Neural cell (in vitro differentiated cells): ENCODE data around the gene SKAP1. TPM values are rescaled to one million over a fixed set of nuclear protein-coding genes. Genes with fewer than 3 reads are reported as not detected.

Experiments used
- H2AFZ ChIP-seq: fragments of 200-600, 300-800 bp; sonication (generic), shearing (Covaris generic); 2 replicates; pipeline ENCODE4 v1.6.0; 2014; ENCODE audit warnings: low read depth, mild to moderate bottlenecking, antibody characterized with exemption, low read length, moderate library complexity
- H3F3A ChIP-seq: fragments of 200-600 bp; shearing (Covaris generic); 2 replicates; pipeline ENCODE4 v1.6.1; 2016; ENCODE audit warnings: mild to moderate bottlenecking, moderate library complexity, mixed read lengths, antibody characterized with exemption, low read length; ENCODE audit not compliant: insufficient read depth, poor library complexity, severe bottlenecking
- H3K27ac ChIP-seq: fragments of 200-600, 300-800 bp; sonication (generic), shearing (Covaris generic); 2 replicates; pipeline ENCODE4 v1.5.1; 2014; ENCODE audit warnings: mild to moderate bottlenecking, low read length, moderate library complexity
- H3K27me3 ChIP-seq: fragments of 300-800, 200-600 bp; sonication (generic), shearing (Covaris generic); 2 replicates; pipeline ENCODE4 v1.6.0; 2014; ENCODE audit warnings: mild to moderate bottlenecking, low read depth, low read length, moderate library complexity; ENCODE audit not compliant: insufficient read depth
- H3K36me3 ChIP-seq: fragments of 300-800, 200-600 bp; sonication (generic), shearing (Covaris generic); 2 replicates; pipeline ENCODE4 v1.5.1; 2014; ENCODE audit warnings: mild to moderate bottlenecking, antibody characterized with exemption, low read length, moderate library complexity; ENCODE audit not compliant: insufficient read depth
- H3K4me2 ChIP-seq: fragments of 300-800, 200-600 bp; sonication (generic), shearing (Covaris generic); 2 replicates; pipeline ENCODE4 v1.6.0; 2014; ENCODE audit warnings: mild to moderate bottlenecking, low read length
- H3K4me3 ChIP-seq: fragments of 300-800, 200-600 bp; sonication (generic), shearing (Covaris generic); 2 replicates; pipeline ENCODE4 v1.5.1; 2014; ENCODE audit warnings: mild to moderate bottlenecking, low read length, moderate library complexity
- H3K79me2 ChIP-seq: fragments of 200-600 bp; shearing (Covaris generic); replicated peaks from 2 replicates; pipeline ENCODE4 v1.6.0; 2014; ENCODE audit warnings: mild to moderate bottlenecking, low read length, moderate library complexity; ENCODE audit not compliant: insufficient read depth
- H3K9ac ChIP-seq: fragments of 300-800, 200-600 bp; sonication (generic), shearing (Covaris generic); 2 replicates; pipeline ENCODE4 v1.6.1; 2016; ENCODE audit warnings: mild to moderate bottlenecking, low read length, mixed read lengths
- H3K9me2 ChIP-seq: fragments of 200-600 bp; shearing (Covaris generic); 2 replicates; pipeline ENCODE4 v1.6.1; 2016; ENCODE audit warnings: mild to moderate bottlenecking, low read length, mixed read lengths; ENCODE audit not compliant: insufficient read depth
- H3K9me3 ChIP-seq: fragments of 200-600, 300-800 bp; sonication (generic), shearing (Covaris generic); 2 replicates; pipeline ENCODE4 v1.6.1; 2016; ENCODE audit warnings: mild to moderate bottlenecking, mixed run types, low read length, moderate library complexity, mixed read lengths
- H4K20me1 ChIP-seq: fragments of 200-600 bp; shearing (Covaris generic); 2 replicates; pipeline ENCODE4 v1.6.1; 2016; ENCODE audit warnings: mild to moderate bottlenecking, mixed run types; ENCODE audit not compliant: insufficient read depth
- EP300 ChIP-seq: fragments of 450-650 bp; conservative IDR thresholded peaks from 2 replicates; pipeline ENCODE4 v1.6.1; 2014; ENCODE audit warnings: antibody characterized with exemption, mild to moderate bottlenecking, moderate library complexity; ENCODE audit not compliant: poor library complexity, severe bottlenecking
- EZH2 ChIP-seq: fragments of 200-600, 300-800 bp; shearing (Covaris generic), sonication (generic); IDR thresholded peaks from 2 replicates; pipeline ENCODE4 v1.6.1; 2014; ENCODE audit warnings: antibody characterized with exemption, low read length, borderline replicate concordance, mild to moderate bottlenecking; ENCODE audit not compliant: insufficient read depth, poor library complexity, severe bottlenecking
- MXI1 ChIP-seq: fragments of 450-650 bp; conservative IDR thresholded peaks from 2 replicates; pipeline ENCODE4 v1.6.1; 2014; ENCODE audit warnings: antibody characterized with exemption, mild to moderate bottlenecking; ENCODE audit not compliant: poor library complexity, severe bottlenecking
- POLR2AphosphoS5 ChIP-seq: IDR thresholded peaks from 2 replicates; pipeline ENCODE4 v1.6.1; 2012
- RAD21 ChIP-seq: fragments of 450-650 bp; conservative IDR thresholded peaks from 2 replicates; pipeline ENCODE4 v1.6.1; 2014; ENCODE audit warnings: antibody characterized with exemption, mild to moderate bottlenecking, moderate library complexity
- SMC3 ChIP-seq: fragments of 450-650 bp; conservative IDR thresholded peaks from 2 replicates; pipeline ENCODE4 v1.6.1; 2014; ENCODE audit warnings: antibody characterized with exemption, mild to moderate bottlenecking, moderate library complexity; ENCODE audit not compliant: poor library complexity
- TAF1 ChIP-seq: IDR thresholded peaks from 2 replicates; pipeline ENCODE4 v1.6.1; 2012; ENCODE audit warnings: low read depth
- polyA plus RNA-seq: library from polyadenylated mRNA; depleted of rRNA; stranded (reverse); fragments of >200 nt; gene quantifications from 2 replicates; pipeline ENCODE4 v1.2.3, GENCODE V29; 2014
- TF ChIP-seq, protein P1 (sequence below): fragments of 450-650 bp; IDR thresholded peaks from 2 replicates; pipeline ENCODE4 v1.5.1; 2014; ENCODE audit warnings: antibody characterized with exemption, mild to moderate bottlenecking, moderate library complexity; ENCODE audit not compliant: poor library complexity, severe bottlenecking
- TF ChIP-seq, protein P2 (sequence below): IDR thresholded peaks from 2 replicates; pipeline ENCODE4 v1.6.1; 2012; ENCODE audit warnings: borderline replicate concordance

Gene SKAP1
- polyA plus RNA-seq, 1 donor from 2014 or later: 0.63 TPM

DNA sequence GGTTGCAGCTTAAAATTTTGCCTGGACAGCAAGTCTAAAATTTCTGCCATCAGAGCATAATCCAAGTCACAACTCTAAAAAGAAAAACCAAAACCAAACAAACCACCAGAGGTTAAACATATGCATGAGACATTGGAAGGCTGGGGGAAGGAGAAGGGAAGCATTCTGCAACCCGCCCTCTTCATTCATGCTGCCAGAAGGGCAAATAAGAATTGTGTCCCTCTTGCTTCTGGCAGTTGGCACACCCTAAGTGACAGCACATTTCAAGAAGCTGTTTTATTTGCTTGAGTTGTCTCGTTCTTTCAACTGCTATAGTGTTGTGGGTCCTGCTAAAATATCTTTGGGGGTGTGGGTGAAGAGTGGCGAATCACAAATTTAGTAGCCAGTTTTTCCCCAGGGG is 99.6 kb downstream of the SKAP1 start:
- H3K27me3 ChIP-seq: peaks cover 61% of the 10 kb centered on the region

DNA sequence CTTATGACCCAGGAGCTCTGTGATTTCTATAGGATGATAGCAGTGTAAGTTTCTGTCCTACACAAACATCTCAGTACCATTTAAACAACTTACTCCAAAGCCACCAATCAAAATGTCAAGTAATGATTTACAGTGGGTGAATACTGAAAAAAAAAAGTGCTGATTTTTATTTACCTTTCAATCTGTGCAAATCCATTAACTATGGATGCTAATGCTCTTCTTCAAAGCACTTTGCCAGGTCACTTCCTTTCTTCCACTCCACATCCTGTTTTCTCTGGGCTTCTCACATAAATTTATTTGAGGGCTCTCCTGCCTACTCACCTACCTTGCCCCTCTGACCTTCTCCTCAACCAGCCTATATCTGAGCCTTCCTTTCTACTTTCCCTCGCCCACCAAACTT is 101.6 kb downstream of the SKAP1 start:
- no peak overlapping the region for H2AFZ ChIP-seq
- no peak overlapping the region for H3K4me3 ChIP-seq
- H3K9me3 ChIP-seq: no peaks in the 10 kb centered on the region
- TF ChIP-seq POLR2AphosphoS5 (no peak), SMC3 (no peak), TAF1 (no peak), EZH2 (no peak), RAD21 (no peak), MXI1 (no peak), EP300 (no peak)
- TF ChIP-seq, protein P1, sequence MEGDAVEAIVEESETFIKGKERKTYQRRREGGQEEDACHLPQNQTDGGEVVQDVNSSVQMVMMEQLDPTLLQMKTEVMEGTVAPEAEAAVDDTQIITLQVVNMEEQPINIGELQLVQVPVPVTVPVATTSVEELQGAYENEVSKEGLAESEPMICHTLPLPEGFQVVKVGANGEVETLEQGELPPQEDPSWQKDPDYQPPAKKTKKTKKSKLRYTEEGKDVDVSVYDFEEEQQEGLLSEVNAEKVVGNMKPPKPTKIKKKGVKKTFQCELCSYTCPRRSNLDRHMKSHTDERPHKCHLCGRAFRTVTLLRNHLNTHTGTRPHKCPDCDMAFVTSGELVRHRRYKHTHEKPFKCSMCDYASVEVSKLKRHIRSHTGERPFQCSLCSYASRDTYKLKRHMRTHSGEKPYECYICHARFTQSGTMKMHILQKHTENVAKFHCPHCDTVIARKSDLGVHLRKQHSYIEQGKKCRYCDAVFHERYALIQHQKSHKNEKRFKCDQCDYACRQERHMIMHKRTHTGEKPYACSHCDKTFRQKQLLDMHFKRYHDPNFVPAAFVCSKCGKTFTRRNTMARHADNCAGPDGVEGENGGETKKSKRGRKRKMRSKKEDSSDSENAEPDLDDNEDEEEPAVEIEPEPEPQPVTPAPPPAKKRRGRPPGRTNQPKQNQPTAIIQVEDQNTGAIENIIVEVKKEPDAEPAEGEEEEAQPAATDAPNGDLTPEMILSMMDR: no peak
- TF ChIP-seq, protein P2, sequence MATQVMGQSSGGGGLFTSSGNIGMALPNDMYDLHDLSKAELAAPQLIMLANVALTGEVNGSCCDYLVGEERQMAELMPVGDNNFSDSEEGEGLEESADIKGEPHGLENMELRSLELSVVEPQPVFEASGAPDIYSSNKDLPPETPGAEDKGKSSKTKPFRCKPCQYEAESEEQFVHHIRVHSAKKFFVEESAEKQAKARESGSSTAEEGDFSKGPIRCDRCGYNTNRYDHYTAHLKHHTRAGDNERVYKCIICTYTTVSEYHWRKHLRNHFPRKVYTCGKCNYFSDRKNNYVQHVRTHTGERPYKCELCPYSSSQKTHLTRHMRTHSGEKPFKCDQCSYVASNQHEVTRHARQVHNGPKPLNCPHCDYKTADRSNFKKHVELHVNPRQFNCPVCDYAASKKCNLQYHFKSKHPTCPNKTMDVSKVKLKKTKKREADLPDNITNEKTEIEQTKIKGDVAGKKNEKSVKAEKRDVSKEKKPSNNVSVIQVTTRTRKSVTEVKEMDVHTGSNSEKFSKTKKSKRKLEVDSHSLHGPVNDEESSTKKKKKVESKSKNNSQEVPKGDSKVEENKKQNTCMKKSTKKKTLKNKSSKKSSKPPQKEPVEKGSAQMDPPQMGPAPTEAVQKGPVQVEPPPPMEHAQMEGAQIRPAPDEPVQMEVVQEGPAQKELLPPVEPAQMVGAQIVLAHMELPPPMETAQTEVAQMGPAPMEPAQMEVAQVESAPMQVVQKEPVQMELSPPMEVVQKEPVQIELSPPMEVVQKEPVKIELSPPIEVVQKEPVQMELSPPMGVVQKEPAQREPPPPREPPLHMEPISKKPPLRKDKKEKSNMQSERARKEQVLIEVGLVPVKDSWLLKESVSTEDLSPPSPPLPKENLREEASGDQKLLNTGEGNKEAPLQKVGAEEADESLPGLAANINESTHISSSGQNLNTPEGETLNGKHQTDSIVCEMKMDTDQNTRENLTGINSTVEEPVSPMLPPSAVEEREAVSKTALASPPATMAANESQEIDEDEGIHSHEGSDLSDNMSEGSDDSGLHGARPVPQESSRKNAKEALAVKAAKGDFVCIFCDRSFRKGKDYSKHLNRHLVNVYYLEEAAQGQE: no peak
- H3K36me3 ChIP-seq: no peaks in the 10 kb centered on the region
- H3K27me3 ChIP-seq: peaks cover 41% of the 10 kb centered on the region
- H3K9me2 ChIP-seq: no peaks in the 10 kb centered on the region
- H3K4me2 ChIP-seq: no peak overlapping the region
- H3K79me2 ChIP-seq: no peaks in the 10 kb centered on the region
- no peaks in the 10 kb centered on the region for H3F3A ChIP-seq
- H4K20me1 ChIP-seq: no peaks in the 10 kb centered on the region
- H3K9ac ChIP-seq: no peak overlapping the region
- H3K27ac ChIP-seq: no peak overlapping the region

More for the DNA sequence above, 99.6 kb downstream of the SKAP1 start:
- no peak overlapping the region for H3K27ac ChIP-seq
- no peaks in the 10 kb centered on the region for H3K9me2 ChIP-seq
- no peaks in the 10 kb centered on the region for H3K36me3 ChIP-seq
- H4K20me1 ChIP-seq: no peaks in the 10 kb centered on the region
- H3K79me2 ChIP-seq: no peaks in the 10 kb centered on the region
- TF ChIP-seq EZH2: no peak
- no peak for TF ChIP-seq TAF1
- TF ChIP-seq, protein P2: no peak
- no peak for TF ChIP-seq MXI1
- no peak for TF ChIP-seq POLR2AphosphoS5
- no peak for TF ChIP-seq EP300
- no peak overlapping the region for H3K9ac ChIP-seq
- no peak overlapping the region for H3K4me2 ChIP-seq
- H3K4me3 ChIP-seq: no peak overlapping the region
- no peaks in the 10 kb centered on the region for H3K9me3 ChIP-seq
- no peaks in the 10 kb centered on the region for H3F3A ChIP-seq
- no peak overlapping the region for H2AFZ ChIP-seq
